GM10847 (cell line): ENCODE measurements around the gene LCT.

Experiments used
- POLR2A ChIP-seq: IDR thresholded peaks from 2 replicates; pipeline ENCODE4 v1.6.1; 2011; ENCODE audit not compliant: insufficient read length; ENCODE audit errors: extremely low read depth

The LCT gene

GRCh38 chr2:135844301-135844895, 7.4 kb upstream of the LCT start:
- TF ChIP-seq POLR2A = no peak

GRCh38 chr2:135843671-135844070, 6.7 kb upstream of the LCT start:
- no peak for TF ChIP-seq POLR2A

- TF ChIP-seq POLR2A = no peak
Measured at GRCh38 chr2:135840601-135841000, 3.6 kb upstream of the LCT start.

GRCh38 chr2:135839713-135840112, 2.7 kb upstream of the LCT start:
- TF ChIP-seq POLR2A = no peak

GRCh38 chr2:135838502-135838901, 1.5 kb upstream of the LCT start:
- TF ChIP-seq POLR2A = no peak

GRCh38 chr2:135832891-135833290, 4.1 kb downstream of the LCT start:
- TF ChIP-seq POLR2A = no peak

GRCh38 chr2:135831180-135831812, 5.7 kb downstream of the LCT start:
- TF ChIP-seq POLR2A = no peak

GRCh38 chr2:135829378-135830135, 7.4 kb downstream of the LCT start:
- TF ChIP-seq POLR2A = no peak

- TF ChIP-seq POLR2A = no peak
Measured at GRCh38 chr2:135826544-135826943, 10.4 kb downstream of the LCT start.

GRCh38 chr2:135825550-135826176, 11.3 kb downstream of the LCT start:
- no peak for TF ChIP-seq POLR2A

GRCh38 chr2:135825131-135825530, 11.9 kb downstream of the LCT start:
- no peak for TF ChIP-seq POLR2A

- TF ChIP-seq POLR2A = no peak
Measured at GRCh38 chr2:135822855-135823254, 14.1 kb downstream of the LCT start.

- TF ChIP-seq POLR2A = no peak
Measured at GRCh38 chr2:135821190-135821589, 15.8 kb downstream of the LCT start.

- no peak for TF ChIP-seq POLR2A
Measured at GRCh38 chr2:135820003-135820618, 16.9 kb downstream of the LCT start.

GRCh38 chr2:135818937-135819610, 17.9 kb downstream of the LCT start:
- no peak for TF ChIP-seq POLR2A
